H9 (cell line): ENCODE data around the gene EFHD1. TPM values are rescaled to one million over a fixed set of nuclear protein-coding genes. Genes with fewer than 3 reads are reported as not detected.
"Not testable (repeated sequence)": the region's sequence is repeated elsewhere in the genome, so short reads cannot be mapped to it uniquely, and the experiment has no call there.

Experiments
- DNase-seq: peaks from one replicate; pipeline ENCODE4 v3.0.0-alpha.2; 2017
- H2AFZ ChIP-seq: one replicate; pipeline ENCODE4 v1.6.1; 2013; ENCODE audit warnings: mild to moderate bottlenecking, low read length, control low read depth, moderate library complexity
- H2AK5ac ChIP-seq: 2 replicates; pipeline ENCODE4 v1.6.1; 2013; ENCODE audit warnings: low read length, control low read depth, mixed read lengths; ENCODE audit not compliant: insufficient read length
- H2BK120ac ChIP-seq: one replicate; pipeline ENCODE4 v1.6.1; 2013; ENCODE audit warnings: low read depth, mild to moderate bottlenecking, low read length, control low read depth, inconsistent platforms; ENCODE audit not compliant: poor library complexity, severe bottlenecking
- H2BK12ac ChIP-seq: 2 replicates; pipeline ENCODE4 v1.6.1; 2013; ENCODE audit warnings: low read length, control low read depth, mixed read lengths, low read depth; ENCODE audit not compliant: insufficient read length
- H2BK15ac ChIP-seq: 2 replicates; pipeline ENCODE4 v1.6.1; 2013; ENCODE audit warnings: low read depth, low read length, control low read depth
- H2BK20ac ChIP-seq: one replicate; pipeline ENCODE4 v1.6.1; 2013; ENCODE audit warnings: low read depth, mild to moderate bottlenecking, low read length, control low read depth, inconsistent platforms; ENCODE audit not compliant: poor library complexity, severe bottlenecking
- H2BK5ac ChIP-seq: 2 replicates; pipeline ENCODE4 v1.6.1; 2013; ENCODE audit warnings: low read length, control low read depth, mixed read lengths; ENCODE audit not compliant: insufficient read length
- H3K14ac ChIP-seq: 2 replicates; pipeline ENCODE4 v1.6.1; 2013; ENCODE audit warnings: low read length, control low read depth; ENCODE audit not compliant: insufficient read depth
- H3K18ac ChIP-seq: 2 replicates; pipeline ENCODE4 v1.6.1; 2013; ENCODE audit warnings: low read depth, mild to moderate bottlenecking, mixed read lengths, low read length, control low read depth; ENCODE audit not compliant: insufficient read length
- H3K23ac ChIP-seq: 2 replicates; pipeline ENCODE4 v1.6.1; 2013; ENCODE audit warnings: low read length, control low read depth, mixed read lengths, low read depth; ENCODE audit not compliant: insufficient read length
- H3K23me2 ChIP-seq: 2 replicates; pipeline ENCODE4 v1.6.1; 2013; ENCODE audit warnings: low read depth, mild to moderate bottlenecking, mixed read lengths, low read length, control low read depth; ENCODE audit not compliant: insufficient read length, poor library complexity, severe bottlenecking
- H3K27ac ChIP-seq: 2 replicates; pipeline ENCODE4 v1.5.1; 2013; ENCODE audit warnings: low read length, control low read depth, mixed read lengths, low read depth; ENCODE audit not compliant: insufficient read length
- H3K27me3 ChIP-seq: 2 replicates; pipeline ENCODE4 v1.6.1; 2013; ENCODE audit warnings: low read length, control low read depth, inconsistent platforms; ENCODE audit not compliant: insufficient read depth
- H3K4ac ChIP-seq: 2 replicates; pipeline ENCODE4 v1.6.1; 2013; ENCODE audit warnings: low read depth, mild to moderate bottlenecking, control low read depth, inconsistent platforms, low read length, moderate library complexity
- H3K4me1 ChIP-seq: 2 replicates; pipeline ENCODE4 v1.6.1; 2013; ENCODE audit warnings: low read length, control low read depth, inconsistent platforms; ENCODE audit not compliant: insufficient read depth
- H3K4me2 ChIP-seq: 2 replicates; pipeline ENCODE4 v1.6.1; 2013; ENCODE audit warnings: low read length, control low read depth, mixed read lengths; ENCODE audit not compliant: insufficient read length, insufficient read depth
- H3K56ac ChIP-seq: 2 replicates; pipeline ENCODE4 v1.6.1; 2013; ENCODE audit warnings: low read depth, mild to moderate bottlenecking, mixed read lengths, low read length, control low read depth; ENCODE audit not compliant: insufficient read length
- H3K79me1 ChIP-seq: 2 replicates; pipeline ENCODE4 v1.6.1; 2013; ENCODE audit warnings: low read depth, mild to moderate bottlenecking, moderate library complexity, low read length, control low read depth, inconsistent platforms; ENCODE audit not compliant: insufficient read depth, poor library complexity, severe bottlenecking
- H3K79me2 ChIP-seq: 2 replicates; pipeline ENCODE4 v1.6.1; 2013; ENCODE audit warnings: low read length, control low read depth, inconsistent platforms; ENCODE audit not compliant: insufficient read depth
- H3K9ac ChIP-seq: 2 replicates; pipeline ENCODE4 v1.6.1; 2013; ENCODE audit warnings: low read length, control low read depth, mixed read lengths; ENCODE audit not compliant: insufficient read length; ENCODE audit errors: extremely low read depth
- H3K9me3 ChIP-seq: one replicate; pipeline ENCODE4 v1.6.1; 2013; ENCODE audit warnings: low read depth, low read length, inconsistent platforms; ENCODE audit not compliant: control insufficient read depth
- H3T11ph ChIP-seq: one replicate; pipeline ENCODE4 v1.6.1; 2013; ENCODE audit warnings: mild to moderate bottlenecking, low read length, control low read depth, inconsistent platforms
- H4K20me1 ChIP-seq: one replicate; pipeline ENCODE4 v1.6.1; 2013; ENCODE audit not compliant: control insufficient read depth, insufficient read length, insufficient read depth
- H4K5ac ChIP-seq: 2 replicates; pipeline ENCODE4 v1.6.1; 2013; ENCODE audit warnings: low read depth, mild to moderate bottlenecking, mixed read lengths, low read length, control low read depth; ENCODE audit not compliant: insufficient read length
- H4K8ac ChIP-seq: replicated peaks from 2 replicates; pipeline ENCODE4 v1.6.1; 2013; ENCODE audit warnings: low read length, control low read depth, mixed read lengths, low read depth; ENCODE audit not compliant: insufficient read length
- H4K91ac ChIP-seq: 2 replicates; pipeline ENCODE4 v1.6.1; 2013; ENCODE audit warnings: low read depth, mild to moderate bottlenecking, moderate library complexity, mixed read lengths, low read length, control low read depth; ENCODE audit not compliant: insufficient read length
- H3K27ac Mint-ChIP-seq, 3 experiments: 2 replicates in 2 of 3; 3 replicates in 1 of 3; pipeline ENCODE4 v1.8.0; 2020 to 2021; ENCODE audit warnings: mixed read lengths in 3 of 3, mild to moderate bottlenecking in 1 of 3, moderate library complexity in 1 of 3
- H3K27me3 Mint-ChIP-seq: 2 replicates; pipeline ENCODE4 v1.8.0; 2021; ENCODE audit warnings: low read depth, mild to moderate bottlenecking, moderate library complexity, mixed read lengths
- H3K36me3 Mint-ChIP-seq, 3 experiments: 2 replicates in 2 of 3; 3 replicates in 1 of 3; pipeline ENCODE4 v1.8.0; 2020 to 2021; ENCODE audit warnings: low read depth in 3 of 3, mixed read lengths in 3 of 3; ENCODE audit not compliant: insufficient read depth in 1 of 3
- H3K4me1 Mint-ChIP-seq, 2 experiments: 2 replicates each; pipeline ENCODE4 v1.8.0; 2020; ENCODE audit warnings: mixed read lengths in 2 of 2
- H3K4me3 Mint-ChIP-seq, 2 experiments: 2 replicates in 1 of 2; 3 replicates in 1 of 2; pipeline ENCODE4 v1.8.0; 2020 to 2021; ENCODE audit warnings: mild to moderate bottlenecking in 2 of 2, mixed read lengths in 2 of 2, moderate library complexity in 1 of 2
- H3K9me3 Mint-ChIP-seq, 2 experiments: 2 replicates in 1 of 2; 3 replicates in 1 of 2; pipeline ENCODE4 v1.8.0; 2020; ENCODE audit warnings: mild to moderate bottlenecking in 2 of 2, mixed read lengths in 2 of 2, moderate library complexity in 1 of 2
- WGBS: extraction: QIAGEN DNeasy Blood & Tissue Kit; methylation state at CpG from one replicate; pipeline ENCODE4 v1.1.7; 2013; ENCODE audit warnings: missing lambda C conversion rate, low lambda C conversion rate, mixed read lengths; ENCODE audit not compliant: insufficient read length; ENCODE audit errors: extremely low coverage; 5-methylcytosine and 5-hydroxymethylcytosine counted together
- total RNA-seq: library from RNA; stranded (reverse); gene quantifications from 2 replicates; pipeline ENCODE4 v1.2.1, GENCODE V29; 2021
- TF ChIP-seq, protein P1 (sequence below): fragments of 200-600 bp; sonication (generic); conservative IDR thresholded peaks from 3 replicates; pipeline ENCODE4 v1.8.0; 2021; ENCODE audit warnings: antibody characterized with exemption, mild to moderate bottlenecking

Gene EFHD1
- total RNA-seq, 1 experiment from 2014 or later: 2.8 TPM

GRCh38 chr2:232689152-232689910 lies 55.9 kb downstream of the EFHD1 start:
- Histone ChIP-seq H4K91ac (no peak overlapping the region), H3K79me1 (no peaks in the 10 kb centered on the region), H3K4me1 (no peaks in the 10 kb centered on the region), H3K18ac (no peak overlapping the region), H3K27ac (no peak overlapping the region), H3K27me3 (no peaks in the 10 kb centered on the region), H3K14ac (no peak overlapping the region), H3K56ac (no peak overlapping the region), H3T11ph (no peak overlapping the region), H3K23me2 (no peaks in the 10 kb centered on the region), H4K5ac (no peak overlapping the region), H3K79me2 (no peaks in the 10 kb centered on the region), H2BK20ac (no peak overlapping the region), H3K23ac (no peak overlapping the region), H2BK120ac (no peak overlapping the region), H3K4ac (no peak overlapping the region), H3K4me2 (no peak overlapping the region), H2AK5ac (no peak overlapping the region), H2AFZ (no peak overlapping the region), H3K9me3 (no peaks in the 10 kb centered on the region), H2BK15ac (no peak overlapping the region), H2BK12ac (no peak overlapping the region), H3K9ac (no peak overlapping the region), H4K20me1 (no peaks in the 10 kb centered on the region), H2BK5ac (no peak overlapping the region), H4K8ac (no peak overlapping the region)
- H3K4me3 Mint-ChIP-seq: no peak overlapping the region
- TF ChIP-seq, protein P1, sequence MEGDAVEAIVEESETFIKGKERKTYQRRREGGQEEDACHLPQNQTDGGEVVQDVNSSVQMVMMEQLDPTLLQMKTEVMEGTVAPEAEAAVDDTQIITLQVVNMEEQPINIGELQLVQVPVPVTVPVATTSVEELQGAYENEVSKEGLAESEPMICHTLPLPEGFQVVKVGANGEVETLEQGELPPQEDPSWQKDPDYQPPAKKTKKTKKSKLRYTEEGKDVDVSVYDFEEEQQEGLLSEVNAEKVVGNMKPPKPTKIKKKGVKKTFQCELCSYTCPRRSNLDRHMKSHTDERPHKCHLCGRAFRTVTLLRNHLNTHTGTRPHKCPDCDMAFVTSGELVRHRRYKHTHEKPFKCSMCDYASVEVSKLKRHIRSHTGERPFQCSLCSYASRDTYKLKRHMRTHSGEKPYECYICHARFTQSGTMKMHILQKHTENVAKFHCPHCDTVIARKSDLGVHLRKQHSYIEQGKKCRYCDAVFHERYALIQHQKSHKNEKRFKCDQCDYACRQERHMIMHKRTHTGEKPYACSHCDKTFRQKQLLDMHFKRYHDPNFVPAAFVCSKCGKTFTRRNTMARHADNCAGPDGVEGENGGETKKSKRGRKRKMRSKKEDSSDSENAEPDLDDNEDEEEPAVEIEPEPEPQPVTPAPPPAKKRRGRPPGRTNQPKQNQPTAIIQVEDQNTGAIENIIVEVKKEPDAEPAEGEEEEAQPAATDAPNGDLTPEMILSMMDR: no peak
- H3K27ac Mint-ChIP-seq: no peak overlapping the region
- no peaks in the 10 kb centered on the region for H3K4me1 Mint-ChIP-seq
- H3K36me3 Mint-ChIP-seq: no peaks in the 10 kb centered on the region
- no peaks in the 10 kb centered on the region for H3K27me3 Mint-ChIP-seq
- WGBS: no CpG with 5 or more reads among the region's 3 CpGs
- DNase-seq: no peak
- no peaks in the 10 kb centered on the region for H3K9me3 Mint-ChIP-seq

DNA sequence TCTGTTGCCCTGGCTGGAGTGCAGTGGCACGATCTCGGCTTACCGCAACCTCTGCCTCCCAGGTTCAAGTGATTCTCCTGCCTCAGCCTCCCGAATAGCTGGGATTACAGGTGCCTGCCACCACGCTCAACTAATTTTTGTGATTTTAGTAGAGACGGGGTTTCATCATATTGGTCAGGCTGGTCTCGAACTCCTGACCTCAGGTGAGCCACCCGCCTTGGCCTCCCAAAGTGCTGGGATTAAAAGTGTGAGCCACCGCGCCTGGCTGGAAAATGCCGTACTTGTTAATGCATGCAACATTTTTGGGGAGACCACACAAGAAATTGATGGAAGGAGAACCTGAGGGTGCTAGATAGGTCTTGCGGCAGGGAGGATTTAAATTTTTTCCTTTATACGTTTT lies 57.7 kb downstream of the EFHD1 start:
- H4K5ac ChIP-seq, H3K79me2 ChIP-seq, H4K91ac ChIP-seq, H3K14ac ChIP-seq, H4K8ac ChIP-seq, H3K27ac ChIP-seq, H2BK15ac ChIP-seq, H3K36me3 Mint-ChIP-seq, H3T11ph ChIP-seq, H3K27me3 Mint-ChIP-seq, H3K79me1 ChIP-seq, H2BK120ac ChIP-seq, DNase-seq, H3K9me3 Mint-ChIP-seq, H2AFZ ChIP-seq, H3K27ac Mint-ChIP-seq, H2BK5ac ChIP-seq, H2BK20ac ChIP-seq, H3K4me2 ChIP-seq, H3K23me2 ChIP-seq, H2BK12ac ChIP-seq, H3K9ac ChIP-seq, H3K23ac ChIP-seq, H3K56ac ChIP-seq, H3K9me3 ChIP-seq, H4K20me1 ChIP-seq, H3K4me1 ChIP-seq, H3K4me1 Mint-ChIP-seq, H3K4me3 Mint-ChIP-seq, H3K18ac ChIP-seq, H2AK5ac ChIP-seq, H3K27me3 ChIP-seq, H3K4ac ChIP-seq: not testable (repeated sequence)
- no CpG with 5 or more reads among the region's 13 CpGs for WGBS
